SK-N-SH (cell line): Measurements from ENCODE around the gene CDR2. TPM values are rescaled to one million over a fixed set of nuclear protein-coding genes. Genes with fewer than 3 reads are reported as not detected.
"Not testable (repeated sequence)": the region's sequence is repeated elsewhere in the genome, so short reads cannot be mapped to it uniquely, and the experiment has no call there.

Experiments
- CTCF ChIA-PET: fragments of 300-600, 350-600 bp; formaldehyde crosslinking; extraction: SDS; loops from one replicate; lab custom pipeline; 2021; lab: Yijun Ruan, JAX
- POLR2A ChIA-PET: fragments of 350-600 bp; sonication (Branson Sonifier 250); formaldehyde crosslinking; extraction: SDS; loops from one replicate; lab custom pipeline; 2020; ENCODE audit warnings: antibody characterized with exemption, inconsistent platforms; lab: Yijun Ruan, JAX
- DNase-seq: peaks from one replicate; pipeline ENCODE4 v3.0.0; 2012
- H2AFZ ChIP-seq: fragments of 200-600 bp; sonication (generic); 2 replicates; pipeline ENCODE4 v1.8.1; 2016; ENCODE audit warnings: antibody characterized with exemption, mild to moderate bottlenecking, low read depth
- H3F3A ChIP-seq: fragments of 200-600 bp; sonication (generic); replicated peaks from 2 replicates; pipeline ENCODE3; 2016; ENCODE audit warnings: antibody characterized with exemption, mild to moderate bottlenecking; ENCODE audit not compliant: insufficient read depth
- H3K27ac ChIP-seq, 2 experiments: fragments of 200-500 bp in 1 of 2; fragments of 200-600 bp in 1 of 2; sonication (Bioruptor generic) in 1 of 2; sonication (generic), shearing (Covaris generic) in 1 of 2; 2 replicates each; pipeline versions ENCODE4 v1.5.1 to v1.6.1; 2014 to 2016; ENCODE audit warnings: low read depth in 2 of 2, inconsistent platforms in 1 of 2, low read length in 1 of 2, mild to moderate bottlenecking in 1 of 2, mixed read lengths in 1 of 2
- H3K27me3 ChIP-seq: fragments of 200-600 bp; sonication (generic), shearing (Covaris generic); 2 replicates; pipeline ENCODE4 v1.6.1; 2016; ENCODE audit warnings: mixed run types; ENCODE audit not compliant: insufficient read depth
- H3K36me3 ChIP-seq, 2 experiments: fragments of 200-500 bp in 1 of 2; fragments of 200-600 bp in 1 of 2; sonication (Bioruptor generic) in 1 of 2; sonication (generic) in 1 of 2; replicated peaks in 1 of 2; 2 replicates each; pipeline versions ENCODE3 to v1.5.1; 2014 to 2016; ENCODE audit warnings: low read length in 1 of 2, mild to moderate bottlenecking in 1 of 2; ENCODE audit not compliant: insufficient read depth in 2 of 2, control insufficient read depth in 1 of 2
- H3K4me1 ChIP-seq, 2 experiments: fragments of 200-500 bp in 1 of 2; fragments of 200-600 bp in 1 of 2; sonication (Bioruptor generic) in 1 of 2; sonication (generic), shearing (Covaris generic) in 1 of 2; 2 replicates each; pipeline versions ENCODE4 v1.5.1 to v1.6.1; 2014 to 2016; ENCODE audit warnings: low read depth in 1 of 2, low read length in 1 of 2, mixed run types in 1 of 2; ENCODE audit not compliant: insufficient read depth in 2 of 2, control insufficient read depth in 1 of 2
- H3K4me2 ChIP-seq: fragments of 200-600 bp; sonication (generic), shearing (Covaris generic); 2 replicates; pipeline ENCODE4 v1.6.1; 2017; ENCODE audit warnings: mixed run types
- H3K4me3 ChIP-seq, 2 experiments: fragments of 200-500 bp in 1 of 2; fragments of 200-600 bp in 1 of 2; sonication (Bioruptor generic) in 1 of 2; sonication (generic), shearing (Covaris generic) in 1 of 2; 2 replicates each; pipeline versions ENCODE4 v1.5.1 to v1.8.1; 2014 to 2016; ENCODE audit warnings: low read depth in 2 of 2, inconsistent platforms in 1 of 2, low read length in 1 of 2, mild to moderate bottlenecking in 1 of 2, mixed read lengths in 1 of 2, moderate library complexity in 1 of 2
- H3K79me2 ChIP-seq: fragments of 200-600 bp; sonication (generic); 2 replicates; pipeline ENCODE4 v1.8.1; 2017; ENCODE audit warnings: mild to moderate bottlenecking; ENCODE audit not compliant: insufficient read depth
- H3K9ac ChIP-seq: fragments of 200-600 bp; sonication (generic); 2 replicates; pipeline ENCODE4 v1.6.1; 2017; ENCODE audit warnings: mixed run types
- H3K9me2 ChIP-seq: fragments of 200-600 bp; sonication (generic); 2 replicates; pipeline ENCODE4 v1.6.1; 2017; ENCODE audit warnings: mixed run types
- H3K9me3 ChIP-seq: fragments of 200-600 bp; sonication (generic); 2 replicates; pipeline ENCODE4 v1.6.1; 2017; ENCODE audit warnings: mixed run types, mild to moderate bottlenecking, moderate library complexity
- H4K20me1 ChIP-seq: fragments of 200-600 bp; sonication (generic); 2 replicates; pipeline ENCODE4 v1.6.1; 2017; ENCODE audit warnings: mild to moderate bottlenecking, mixed run types; ENCODE audit not compliant: insufficient read depth
- ELF1 ChIP-seq: IDR thresholded peaks from 2 replicates; pipeline ENCODE4 v1.4.0; 2012
- NRF1 ChIP-seq: IDR thresholded peaks from 2 replicates; pipeline ENCODE4 v1.6.1; 2012; ENCODE audit warnings: low read depth, mild to moderate bottlenecking, low read length
- RAD21 ChIP-seq: IDR thresholded peaks from 2 replicates; pipeline ENCODE4 v1.6.1; 2012; ENCODE audit warnings: mild to moderate bottlenecking, low read length
- TAF1 ChIP-seq: IDR thresholded peaks from 2 replicates; pipeline ENCODE4 v1.6.1; 2012; ENCODE audit warnings: low read depth, mild to moderate bottlenecking, low read length, moderate library complexity, borderline replicate concordance
- YY1 ChIP-seq: IDR thresholded peaks from 2 replicates; pipeline ENCODE4 v1.4.0; 2012; ENCODE audit warnings: low read depth, mild to moderate bottlenecking
- WGBS: methylation state at CpG from one replicate; pipeline ENCODE4 v1.1.6; 2017; ENCODE audit warnings: low lambda C conversion rate; 5-methylcytosine and 5-hydroxymethylcytosine counted together
- polyA plus RNA-seq, 3 experiments: library from polyadenylated mRNA; depleted of rRNA; stranded (reverse); fragments of >200 nt; gene quantifications; 2 replicates each; pipeline ENCODE4 v1.2.3, GENCODE V29; 2012
- TF ChIP-seq, protein P1 (sequence below): IDR thresholded peaks from 2 replicates; pipeline ENCODE4 v1.4.0; 2012; ENCODE audit warnings: low read depth, borderline replicate concordance
- TF ChIP-seq, protein P2 (sequence below): IDR thresholded peaks from 2 replicates; pipeline ENCODE4 v1.4.0; 2012; ENCODE audit warnings: low read depth, borderline replicate concordance
- TF ChIP-seq, protein P3 (sequence below): IDR thresholded peaks from 2 replicates; pipeline ENCODE4; 2012

Gene CDR2
- polyA plus RNA-seq, 1 of the 3 experiments (the other 2 are of a cell fraction): 30.3 TPM

DNA sequence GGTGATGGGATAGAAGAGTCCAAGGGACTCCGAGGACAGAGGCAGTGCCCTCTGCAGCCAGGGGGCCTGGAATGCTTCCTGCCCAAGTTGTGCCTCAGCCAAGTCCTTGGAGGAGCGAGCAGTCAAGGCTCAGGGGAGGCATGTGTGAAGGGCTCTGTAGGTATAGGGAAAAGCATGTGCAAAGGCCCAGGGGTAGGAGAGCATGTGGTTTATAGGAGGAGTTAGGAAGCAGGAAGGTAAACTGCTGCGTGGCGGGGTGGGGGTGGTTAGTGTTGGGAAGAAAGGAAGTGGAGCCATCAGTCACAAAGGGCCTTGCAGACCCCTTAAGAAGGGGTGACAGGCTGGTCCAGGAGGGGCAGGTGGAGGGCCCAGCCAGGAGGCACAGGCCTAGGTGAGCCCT lies 70.0 kb downstream of the CDR2 start:
- no peak for TF ChIP-seq TAF1
- TF ChIP-seq YY1: no peak
- TF ChIP-seq, protein P1, sequence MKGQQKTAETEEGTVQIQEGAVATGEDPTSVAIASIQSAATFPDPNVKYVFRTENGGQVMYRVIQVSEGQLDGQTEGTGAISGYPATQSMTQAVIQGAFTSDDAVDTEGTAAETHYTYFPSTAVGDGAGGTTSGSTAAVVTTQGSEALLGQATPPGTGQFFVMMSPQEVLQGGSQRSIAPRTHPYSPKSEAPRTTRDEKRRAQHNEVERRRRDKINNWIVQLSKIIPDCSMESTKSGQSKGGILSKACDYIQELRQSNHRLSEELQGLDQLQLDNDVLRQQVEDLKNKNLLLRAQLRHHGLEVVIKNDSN: no peak
- TF ChIP-seq, protein P2, sequence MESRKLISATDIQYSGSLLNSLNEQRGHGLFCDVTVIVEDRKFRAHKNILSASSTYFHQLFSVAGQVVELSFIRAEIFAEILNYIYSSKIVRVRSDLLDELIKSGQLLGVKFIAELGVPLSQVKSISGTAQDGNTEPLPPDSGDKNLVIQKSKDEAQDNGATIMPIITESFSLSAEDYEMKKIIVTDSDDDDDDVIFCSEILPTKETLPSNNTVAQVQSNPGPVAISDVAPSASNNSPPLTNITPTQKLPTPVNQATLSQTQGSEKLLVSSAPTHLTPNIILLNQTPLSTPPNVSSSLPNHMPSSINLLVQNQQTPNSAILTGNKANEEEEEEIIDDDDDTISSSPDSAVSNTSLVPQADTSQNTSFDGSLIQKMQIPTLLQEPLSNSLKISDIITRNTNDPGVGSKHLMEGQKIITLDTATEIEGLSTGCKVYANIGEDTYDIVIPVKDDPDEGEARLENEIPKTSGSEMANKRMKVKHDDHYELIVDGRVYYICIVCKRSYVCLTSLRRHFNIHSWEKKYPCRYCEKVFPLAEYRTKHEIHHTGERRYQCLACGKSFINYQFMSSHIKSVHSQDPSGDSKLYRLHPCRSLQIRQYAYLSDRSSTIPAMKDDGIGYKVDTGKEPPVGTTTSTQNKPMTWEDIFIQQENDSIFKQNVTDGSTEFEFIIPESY: no peak
- no peak for TF ChIP-seq NRF1
- TF ChIP-seq ELF1: no peak
- TF ChIP-seq, protein P3, sequence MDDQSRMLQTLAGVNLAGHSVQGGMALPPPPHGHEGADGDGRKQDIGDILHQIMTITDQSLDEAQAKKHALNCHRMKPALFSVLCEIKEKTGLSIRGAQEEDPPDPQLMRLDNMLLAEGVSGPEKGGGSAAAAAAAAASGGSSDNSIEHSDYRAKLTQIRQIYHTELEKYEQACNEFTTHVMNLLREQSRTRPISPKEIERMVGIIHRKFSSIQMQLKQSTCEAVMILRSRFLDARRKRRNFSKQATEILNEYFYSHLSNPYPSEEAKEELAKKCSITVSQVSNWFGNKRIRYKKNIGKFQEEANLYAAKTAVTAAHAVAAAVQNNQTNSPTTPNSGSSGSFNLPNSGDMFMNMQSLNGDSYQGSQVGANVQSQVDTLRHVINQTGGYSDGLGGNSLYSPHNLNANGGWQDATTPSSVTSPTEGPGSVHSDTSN: no peak
- ChIA-PET CTCF (interaction anchor here (1.0 to 1.2 kb wide), 2 partner anchors 108 to 116 kb away, joined by 3 to 5 read pairs; no protein-coding TSS in a partner anchor), POLR2A (no interaction called here)
- WGBS: 97% methylated on average over 4 of the region's 4 CpGs
- Histone ChIP-seq H3K4me1 (peaks cover 0 to 9% of the 10 kb centered on the region in 2 experiments; a peak in 1 of 4 replicates), H3K27ac (no peak overlapping the region), H3K9me2 (no peaks in the 10 kb centered on the region), H3K9ac (no peak overlapping the region), H3K4me2 (no peak overlapping the region), H3K79me2 (peaks cover 32% of the 10 kb centered on the region), H3K4me3 (no peak overlapping the region), H3F3A (peaks cover 5% of the 10 kb centered on the region), H3K36me3 (peaks cover 0 to 59% of the 10 kb centered on the region in 2 experiments), H2AFZ (no peak overlapping the region), H3K9me3 (no peaks in the 10 kb centered on the region), H4K20me1 (peaks cover 25% of the 10 kb centered on the region), H3K27me3 (no peaks in the 10 kb centered on the region)
- no peak for DNase-seq

DNA sequence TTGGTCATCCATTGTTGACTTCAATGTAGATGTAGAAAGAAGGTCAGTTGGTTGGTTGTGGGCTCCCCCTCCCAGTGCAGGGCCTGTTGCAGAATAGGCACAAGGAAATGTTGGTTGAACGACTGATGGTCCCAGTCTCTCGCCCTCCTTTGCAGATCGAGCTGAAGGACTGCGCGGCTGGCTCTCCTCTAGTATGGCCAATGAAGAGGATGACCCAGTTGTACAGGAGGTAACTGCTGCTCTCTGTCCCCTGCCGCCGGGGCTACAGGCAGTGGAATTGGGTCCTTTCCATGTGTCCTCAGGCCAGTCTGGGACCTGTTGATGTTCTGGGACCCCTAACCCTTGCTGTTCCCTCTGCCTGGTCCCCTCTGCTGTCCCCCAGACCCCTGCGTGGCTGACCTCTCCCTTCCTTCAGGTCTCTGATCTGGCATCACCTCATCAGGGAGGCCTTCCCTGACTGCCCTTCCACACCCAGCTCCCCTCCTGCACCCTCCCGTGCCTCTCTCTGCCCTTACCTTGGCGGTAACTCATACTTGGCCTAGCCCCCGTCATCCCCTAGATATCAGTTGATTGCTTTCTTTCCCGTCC lies 71.5 kb downstream of the CDR2 start:
- DNase-seq: no peak
- Histone ChIP-seq H3K79me2 (peaks cover 41% of the 10 kb centered on the region), H3K9me2 (no peaks in the 10 kb centered on the region), H3F3A (peaks cover 16% of the 10 kb centered on the region), H3K9ac (no peak overlapping the region), H3K27ac (no peak overlapping the region), H3K36me3 (peaks cover 0 to 46% of the 10 kb centered on the region in 2 experiments), H3K4me3 (no peak overlapping the region), H3K9me3 (no peaks in the 10 kb centered on the region), H2AFZ (no peak overlapping the region), H4K20me1 (peaks cover 36% of the 10 kb centered on the region), H3K4me2 (no peak overlapping the region), H3K4me1 (peaks cover 0 to 9% of the 10 kb centered on the region in 2 experiments; a peak in 1 of 4 replicates), H3K27me3 (no peaks in the 10 kb centered on the region)
- TF ChIP-seq RAD21: no peak
- ChIA-PET POLR2A (no interaction called here), CTCF (no interaction called here)
- 98% methylated on average over 7 of the region's 12 CpGs for WGBS

DNA sequence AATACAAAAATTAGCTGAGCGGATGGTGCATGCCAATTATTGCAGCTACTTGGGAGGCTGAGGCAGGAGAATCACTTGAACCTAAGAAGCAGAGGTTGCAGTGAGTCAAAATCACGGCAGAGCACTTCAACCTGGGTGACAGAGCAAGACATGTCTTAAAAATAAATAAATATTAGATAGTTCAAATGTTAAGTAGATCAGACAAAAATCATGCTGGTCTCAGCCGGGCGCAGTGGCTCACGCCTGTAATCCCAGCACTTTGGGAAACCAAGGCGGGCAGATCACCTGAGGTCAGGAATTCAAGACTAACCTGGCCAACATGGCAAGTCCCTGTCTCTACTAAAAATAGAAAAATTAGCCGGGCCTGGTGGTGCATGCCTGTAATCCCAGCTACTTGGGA lies 73.0 kb downstream of the CDR2 start:
- H2AFZ ChIP-seq, H3K4me1 ChIP-seq, H3K4me3 ChIP-seq, H3K9ac ChIP-seq, H3K27me3 ChIP-seq, H3K9me3 ChIP-seq, DNase-seq, H3K4me2 ChIP-seq, H3K27ac ChIP-seq, H3K9me2 ChIP-seq: not testable (repeated sequence)
- POLR2A ChIA-PET: interaction anchor here (0.6 kb wide), 1 partner anchor 60 kb away, joined by 6 read pairs; no protein-coding TSS in a partner anchor
- H4K20me1 ChIP-seq: peaks cover 38% of the 10 kb centered on the region
- peaks cover 46% of the 10 kb centered on the region for H3K79me2 ChIP-seq
- peaks cover 0 to 32% of the 10 kb centered on the region in 2 experiments for H3K36me3 ChIP-seq
- WGBS: 96% methylated on average over 7 of the region's 7 CpGs
- CTCF ChIA-PET: interaction anchor here (0.8 to 6.4 kb wide), 7 partner anchors 9 to 342 kb away, joined by 3 to 115 read pairs (median 7); no protein-coding TSS in a partner anchor
- peaks cover 21% of the 10 kb centered on the region for H3F3A ChIP-seq
